Measurements from ENCODE around the gene CTNNA2.

- TF ChIP-seq GATA2 (IDR thresholded peaks at IDR 0.05; ENCODE audit: low read depth, low read length) (no peak), GATA3 (IDR thresholded peaks at IDR 0.05; ENCODE audit: low read depth, low read length) (no peak)
These were observed 1061.1 kb downstream of the CTNNA2 start for GRCh38 chr2:80573950-80574349.

Data from SH-SY5Y (cell line).